ENCODE measurements around the gene TTLL11.

Gene TTLL11

DNA sequence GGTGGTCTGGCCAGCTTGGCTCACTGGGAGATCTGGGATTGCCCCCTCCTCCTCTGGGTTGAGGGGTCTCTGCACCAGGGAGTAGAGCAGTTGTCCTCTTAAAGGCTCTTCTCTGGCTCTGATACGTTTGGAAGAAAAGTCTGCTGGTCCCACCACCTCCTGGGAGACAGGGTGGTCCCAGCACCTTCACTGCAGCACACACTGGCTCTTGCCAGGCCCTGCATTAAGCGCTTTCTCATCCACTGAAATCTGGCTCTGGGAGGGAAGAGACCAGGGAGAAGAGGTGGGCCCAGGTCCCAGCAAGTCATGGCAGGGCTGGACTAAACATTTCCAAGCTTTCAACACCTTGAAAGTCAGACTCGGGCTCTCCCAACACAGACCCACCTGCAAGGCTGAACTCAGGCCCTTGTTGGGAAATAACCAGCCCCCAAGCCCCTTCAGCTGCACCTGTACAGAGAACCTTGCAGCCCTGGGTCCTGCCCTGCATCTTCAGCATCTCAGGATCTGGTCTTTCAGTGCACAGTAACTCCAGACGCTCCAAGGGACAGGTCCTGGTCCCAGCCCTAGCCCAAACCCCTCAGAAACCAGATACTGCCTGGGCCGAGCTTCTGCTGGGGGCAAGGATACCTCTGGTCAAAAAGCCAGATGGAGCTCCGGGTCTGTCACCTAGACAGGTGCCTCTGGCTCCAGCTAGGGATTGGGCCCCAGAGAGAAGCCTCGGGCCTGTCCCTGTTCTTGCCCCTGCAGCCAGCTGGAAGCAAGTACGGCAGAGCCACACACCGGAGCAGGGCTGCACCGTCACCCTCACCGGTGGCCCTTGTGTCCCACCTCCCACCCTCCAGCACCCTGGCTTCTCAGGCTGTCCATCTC lies 307.2 kb downstream of the TTLL11 start:
- no peak for DNase-seq (ENCODE audit: low spot score)

DNA sequence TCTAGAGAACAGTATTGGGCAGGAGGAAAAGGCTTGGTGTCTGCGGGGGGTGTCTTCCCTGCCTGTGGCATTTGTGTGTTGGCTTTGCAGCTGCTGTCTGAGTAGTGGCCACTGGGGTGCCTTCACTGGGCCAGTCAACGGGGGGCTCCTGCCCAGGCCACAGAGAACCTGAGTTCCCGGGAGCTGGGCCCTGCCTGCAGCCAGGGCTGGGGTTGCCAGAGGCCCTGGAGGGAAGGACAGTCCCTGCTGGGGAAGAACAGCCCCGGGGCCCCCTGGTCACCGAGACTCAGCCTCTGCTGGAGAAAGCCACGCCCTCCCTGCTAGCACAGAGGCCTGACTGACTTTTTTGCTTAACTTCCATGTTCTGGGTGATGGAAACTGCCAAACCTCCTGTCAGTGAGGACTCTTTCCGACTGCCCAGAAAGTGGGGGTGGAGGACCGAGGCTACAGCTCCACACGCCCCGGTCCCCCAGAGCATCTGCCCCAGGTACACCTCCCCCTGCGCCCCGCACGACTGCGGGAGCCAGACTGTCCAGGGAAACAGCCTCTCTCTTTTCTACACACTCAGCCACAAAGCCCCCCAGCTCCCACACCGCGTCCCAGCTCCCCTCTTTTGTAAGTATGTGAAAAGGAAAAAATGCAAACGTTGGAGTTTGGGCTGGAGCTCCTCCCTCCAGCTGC lies 308.2 kb downstream of the TTLL11 start:
- DNase-seq (ENCODE audit: low spot score) = no peak

DNA sequence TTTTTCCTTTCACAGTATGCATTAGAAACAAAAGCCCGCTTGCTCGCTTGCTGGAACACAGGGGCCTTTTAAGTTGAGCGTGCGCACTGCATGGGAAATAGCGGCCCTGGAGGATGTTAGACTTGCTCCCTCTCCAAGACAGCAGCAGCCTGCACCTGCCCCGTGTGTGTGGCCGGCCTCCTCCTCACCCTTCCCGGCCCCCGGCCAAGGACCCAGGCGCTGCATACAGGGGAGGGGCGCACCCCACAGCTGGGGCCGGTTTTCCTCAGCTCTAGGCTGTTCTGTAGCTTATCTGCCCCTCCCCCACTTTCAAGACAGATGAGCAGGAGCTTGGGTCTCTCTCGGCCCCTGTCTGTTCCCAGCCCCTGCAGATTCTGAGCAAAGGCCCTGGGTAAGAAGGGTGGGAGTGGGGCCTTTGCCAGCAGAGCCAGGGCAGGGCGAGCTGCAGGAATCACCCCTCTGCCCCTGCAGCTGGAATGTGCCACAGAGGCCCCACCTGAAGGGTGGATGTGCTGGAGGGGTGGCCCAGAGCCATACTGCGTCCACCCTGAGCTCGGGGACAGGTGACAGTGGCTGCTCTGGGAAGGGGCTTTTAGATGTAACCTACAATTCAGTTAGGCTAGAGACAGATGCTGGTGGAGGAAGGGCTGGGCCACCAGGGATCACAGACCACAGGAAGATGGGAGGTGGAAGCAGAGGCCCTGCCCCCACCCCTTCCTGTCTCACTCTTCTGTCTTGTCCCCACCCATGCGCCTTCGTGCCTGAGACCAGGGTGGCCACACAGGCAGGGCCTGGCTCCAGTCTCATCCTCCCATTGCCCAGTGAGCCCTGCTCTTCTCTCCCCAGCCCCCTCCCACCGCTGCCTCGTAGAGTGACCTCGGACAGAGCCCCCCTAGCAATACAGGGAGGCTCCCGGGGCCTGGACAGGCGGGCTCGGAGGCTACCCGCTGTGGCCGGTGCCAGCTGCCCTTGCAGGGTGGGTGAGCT lies 309.3 kb downstream of the TTLL11 start:
- no peak for DNase-seq (ENCODE audit: low spot score)

DNA sequence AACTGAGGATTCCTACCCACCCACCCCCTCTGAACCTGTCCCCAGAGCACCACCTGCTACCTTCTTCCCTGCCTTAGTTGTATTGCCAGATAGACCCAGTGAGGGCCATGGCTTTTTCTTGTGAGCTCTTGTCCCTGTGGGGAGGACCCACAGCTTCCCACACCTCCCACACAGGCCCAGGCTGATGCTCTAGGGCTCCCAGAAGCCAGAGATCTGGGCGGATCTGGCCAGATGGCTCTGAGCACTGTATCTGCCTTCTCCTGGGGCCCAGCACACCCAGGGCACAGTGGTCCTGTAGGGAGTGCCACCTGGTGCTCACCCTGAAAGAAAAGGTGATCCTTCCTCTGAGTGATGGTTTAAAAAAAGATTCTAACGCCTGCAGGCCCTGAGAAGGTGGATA lies 310.0 kb downstream of the TTLL11 start:
- DNase-seq (ENCODE audit: low spot score) = no peak

DNA sequence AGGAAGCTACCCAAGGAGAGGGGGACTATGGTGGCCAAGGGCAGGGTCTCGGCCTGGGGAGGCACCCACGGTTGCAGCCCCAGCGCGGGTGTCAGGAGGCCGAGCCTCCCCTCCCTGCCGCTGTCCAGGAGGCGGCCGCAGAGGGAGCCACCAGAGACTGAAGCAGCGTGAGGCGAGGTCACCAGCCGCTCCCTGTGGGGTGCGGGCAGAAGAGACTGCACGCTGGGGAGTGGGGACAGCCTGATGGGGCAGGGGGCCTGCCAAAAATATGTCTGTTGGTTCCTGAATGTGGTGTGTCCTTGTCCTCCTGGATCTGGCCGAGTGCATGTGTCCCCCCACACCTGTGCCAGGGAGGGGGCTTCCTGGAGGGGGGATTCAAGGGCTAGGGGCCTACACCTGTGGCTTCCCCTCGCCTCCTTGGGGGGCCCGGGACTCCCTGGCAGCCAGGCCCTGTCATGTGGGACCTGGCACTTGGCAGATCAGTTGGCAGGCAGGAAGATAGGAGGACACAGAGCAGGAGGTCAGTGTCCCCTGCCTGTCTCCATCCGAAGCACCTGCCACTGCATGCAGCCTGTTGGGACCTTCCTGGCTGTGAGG lies 310.5 kb downstream of the TTLL11 start:
- DNase-seq (ENCODE audit: low spot score) = no peak

DNA sequence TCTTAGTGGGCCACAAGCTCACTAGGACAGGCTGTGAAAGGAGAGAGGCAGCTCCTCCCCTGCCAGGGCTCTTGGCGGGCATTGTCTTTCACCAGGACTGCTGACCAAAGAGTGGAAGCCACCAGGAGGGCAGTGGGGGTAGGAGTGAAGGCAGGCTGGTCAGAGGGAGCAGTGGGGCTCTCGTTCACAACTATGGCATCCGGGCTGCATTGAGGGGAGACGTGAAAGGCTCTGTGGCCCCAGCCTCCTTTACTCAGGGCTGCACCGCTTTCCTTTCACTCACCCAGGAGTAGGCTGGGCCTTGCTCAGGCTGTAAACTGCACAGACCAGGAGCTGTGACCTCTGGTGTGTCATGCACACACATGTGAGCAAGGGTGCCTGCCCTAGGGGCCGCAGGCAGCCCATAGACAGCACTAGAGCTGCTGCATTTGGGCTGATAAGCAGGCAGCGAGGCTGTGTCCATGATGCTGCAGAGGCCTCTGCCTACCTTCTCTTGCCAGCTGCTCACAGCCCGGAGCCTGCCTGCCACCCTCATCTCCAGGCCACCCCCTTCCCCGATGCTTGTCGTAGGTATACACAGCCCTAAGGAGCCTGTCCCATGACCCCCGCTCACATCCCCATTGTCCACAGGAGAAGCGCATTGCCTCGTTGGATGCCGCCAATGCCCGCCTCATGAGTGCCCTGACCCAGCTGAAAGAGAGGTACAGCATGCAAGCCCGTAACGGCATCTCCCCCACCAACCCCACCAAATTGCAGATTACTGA lies 311.2 kb downstream of the TTLL11 start:
- no peak for DNase-seq (ENCODE audit: low spot score)

DNA sequence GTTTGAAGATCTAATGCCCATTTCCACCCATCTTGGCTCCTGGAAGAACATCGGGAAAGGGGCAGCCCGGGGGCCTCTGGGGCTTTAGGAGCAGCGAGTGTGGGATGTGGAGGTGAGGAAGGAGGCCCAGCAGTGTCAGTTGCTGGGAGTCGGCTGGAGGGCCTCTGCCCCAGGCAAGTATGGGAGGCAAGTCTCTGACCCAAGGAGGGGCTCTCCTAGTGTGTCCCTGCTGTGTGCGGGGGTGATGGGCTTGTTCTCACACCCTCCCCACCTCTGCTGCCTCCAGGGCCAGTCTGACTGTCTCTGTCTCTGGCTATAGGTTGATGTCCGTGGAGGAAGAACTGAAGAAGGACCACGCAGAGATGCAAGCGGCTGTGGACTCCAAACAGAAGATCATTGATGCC lies 312.0 kb downstream of the TTLL11 start:
- DNase-seq (ENCODE audit: low spot score) = no peak

DNA sequence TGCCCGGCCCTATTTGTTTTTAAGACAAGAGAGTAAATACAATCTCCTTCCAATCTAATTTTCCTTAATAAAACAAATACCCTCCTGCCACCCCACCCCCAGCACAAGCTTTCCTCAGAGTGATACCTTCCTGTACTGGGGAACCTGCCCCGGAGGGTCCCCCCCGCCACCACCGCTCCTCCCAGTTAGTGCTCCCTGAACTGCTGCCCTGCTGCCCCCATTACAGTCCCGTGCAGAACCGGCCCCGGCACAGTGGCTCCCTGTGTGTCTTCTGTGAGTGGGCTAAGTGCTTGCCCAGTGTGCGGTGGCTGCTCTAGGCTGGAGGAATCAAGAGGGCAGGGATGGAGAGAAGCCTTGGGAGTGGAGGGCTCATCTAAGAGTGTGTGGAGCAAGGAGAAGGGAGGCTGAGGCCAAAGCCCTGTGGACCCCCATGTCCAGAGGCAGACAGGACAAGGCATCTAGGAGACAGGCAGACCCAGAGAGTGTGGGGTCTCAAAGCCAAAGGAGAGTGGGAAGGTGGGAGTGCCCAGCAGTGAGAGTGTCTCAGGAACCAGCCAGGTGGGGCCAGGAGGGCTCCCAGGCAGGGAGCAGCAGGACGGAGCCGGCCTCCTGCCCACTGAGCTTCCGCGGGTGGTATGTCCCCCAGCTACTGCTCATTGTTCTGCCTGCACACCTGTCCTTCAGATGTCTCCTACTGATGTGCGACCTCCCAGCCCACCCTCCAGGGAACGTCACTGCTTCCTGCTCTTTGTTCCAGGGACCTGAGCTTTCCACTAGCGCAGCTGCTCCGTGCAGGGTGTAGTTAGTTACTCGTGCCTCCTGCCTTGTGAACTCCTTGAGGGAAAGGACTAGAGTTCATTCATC lies 312.7 kb downstream of the TTLL11 start:
- no peak for DNase-seq (ENCODE audit: low spot score)

GRCh38 chr9:121779381-121780117 lies 313.6 kb downstream of the TTLL11 start:
- no peak for DNase-seq (ENCODE audit: low spot score)

- no peak for DNase-seq (ENCODE audit: low spot score)
Measured at GRCh38 chr9:121778252-121779225, 314.6 kb downstream of the TTLL11 start.

GRCh38 chr9:121776739-121777637 lies 316.1 kb downstream of the TTLL11 start:
- DNase-seq (ENCODE audit: low spot score) = no peak

GRCh38 chr9:121776001-121776738 lies 316.9 kb downstream of the TTLL11 start:
- DNase-seq (ENCODE audit: low spot score) = no peak

DNA sequence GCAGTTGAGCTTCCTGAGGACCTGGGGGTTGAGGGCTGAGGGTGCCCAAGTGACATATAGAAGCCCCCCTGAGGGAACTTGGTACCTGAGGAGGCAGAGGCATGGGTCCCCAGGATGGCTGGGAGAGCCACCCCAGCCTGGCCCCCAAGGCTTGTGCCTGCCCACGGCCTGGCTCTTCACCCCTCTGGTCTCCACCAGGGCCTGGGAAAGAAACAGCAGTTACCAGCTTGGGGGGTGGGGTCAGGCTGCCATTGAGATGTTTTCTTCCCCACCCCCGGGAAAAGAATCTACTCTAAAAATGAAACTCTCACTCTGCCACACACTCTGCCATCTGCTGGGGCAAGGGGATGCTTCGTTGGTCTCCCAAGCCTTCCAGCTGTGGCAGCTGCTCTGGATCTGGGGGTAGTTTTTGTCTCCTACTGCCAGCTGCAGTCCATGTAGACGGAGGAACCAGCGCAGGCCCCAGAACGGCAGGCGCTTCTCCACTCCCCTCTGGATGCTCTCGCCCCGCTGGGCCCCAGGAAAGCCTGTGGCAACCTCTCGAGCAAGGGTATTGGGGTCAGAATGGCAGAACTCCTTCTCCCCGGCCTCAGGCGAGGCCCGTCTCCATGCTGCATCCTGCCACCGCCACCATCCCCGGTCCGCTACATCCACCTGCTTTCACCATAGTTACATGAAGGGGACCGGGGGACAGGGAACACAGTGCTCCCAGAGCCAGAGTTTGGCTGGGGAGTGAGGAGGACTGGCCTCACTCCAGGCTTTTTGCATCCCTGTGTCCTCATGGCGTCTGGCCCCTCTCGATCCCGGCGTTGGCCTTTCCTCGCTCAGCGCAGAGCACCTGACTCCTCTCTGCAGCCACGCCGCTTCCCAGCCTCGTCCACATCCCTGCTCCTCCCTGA lies 318.1 kb downstream of the TTLL11 start:
- no peak for DNase-seq (ENCODE audit: low spot score)

GRCh38 chr9:121773954-121774714 lies 319.0 kb downstream of the TTLL11 start:
- DNase-seq (ENCODE audit: low spot score) = no peak

Data from LoVo (cell line).